SK-N-SH treated with all-trans-retinoic acid at 6 μM for 48 hours (cell line): Measurements from ENCODE around the gene ST8SIA1.

Experiments used
- ATAC-seq: fragments of 200-7000 bp; cut with Tn5 transposase; 3 replicates; pipeline ENCODE4 v1.9.1; 2020; ENCODE audit warnings: mild to moderate bottlenecking, moderate library complexity
- ARNTL ChIP-seq: fragments of 450-650 bp; formaldehyde crosslinking; IDR thresholded peaks from 2 replicates; pipeline ENCODE4 v1.5.0; 2020; ENCODE audit warnings: low read depth, mild to moderate bottlenecking, moderate library complexity, borderline replicate concordance
- BACH2 ChIP-seq: fragments of 250-450 bp; sonication (Bioruptor Pico); IDR thresholded peaks from 2 replicates; pipeline ENCODE4 v1.9.0; 2021; ENCODE audit warnings: mild to moderate bottlenecking, borderline replicate concordance
- CREB5 ChIP-seq: fragments of 250-450 bp; sonication (Bioruptor Pico); IDR thresholded peaks from 2 replicates; pipeline ENCODE4 v1.5.1; 2020; ENCODE audit warnings: low read depth, mild to moderate bottlenecking, moderate library complexity
- CSDC2 ChIP-seq: fragments of 250-450 bp; sonication (Bioruptor Pico); IDR thresholded peaks from 2 replicates; pipeline ENCODE4 v1.5.0; 2020; ENCODE audit warnings: mild to moderate bottlenecking, moderate library complexity
- CSRNP3 ChIP-seq: fragments of 250-450 bp; sonication (Bioruptor Pico); IDR thresholded peaks from 2 replicates; pipeline ENCODE4 v1.5.1; 2021; ENCODE audit warnings: mild to moderate bottlenecking, moderate library complexity
- ESRRG ChIP-seq: fragments of 250-450 bp; sonication (Bioruptor Pico); IDR thresholded peaks from 2 replicates; pipeline ENCODE4 v1.6.1; 2021; ENCODE audit warnings: mild to moderate bottlenecking
- GLIS3 ChIP-seq: fragments of 250-450 bp; sonication (Bioruptor Pico); IDR thresholded peaks from 2 replicates; pipeline ENCODE4 v1.5.0; 2020; ENCODE audit warnings: mild to moderate bottlenecking, moderate library complexity
- ISL1 ChIP-seq: fragments of 250-450 bp; sonication (Bioruptor Pico); IDR thresholded peaks from 2 replicates; pipeline ENCODE4 v2.1.2; 2022; ENCODE audit warnings: mild to moderate bottlenecking, moderate library complexity
- OSR1 ChIP-seq: fragments of 250-450 bp; sonication (Bioruptor Pico); IDR thresholded peaks from 2 replicates; pipeline ENCODE4 v1.8.0; 2022; ENCODE audit warnings: moderate library complexity, mild to moderate bottlenecking, inconsistent platforms
- PATZ1 ChIP-seq: fragments of 250-450 bp; sonication (Bioruptor Pico); IDR thresholded peaks from 2 replicates; pipeline ENCODE4 v1.8.0; 2020; ENCODE audit warnings: mild to moderate bottlenecking, moderate library complexity, borderline replicate concordance
- POU6F1 ChIP-seq: fragments of 250-450 bp; sonication (Bioruptor Pico); IDR thresholded peaks from 2 replicates; pipeline ENCODE4 v1.8.0; 2021; ENCODE audit warnings: low read depth, mild to moderate bottlenecking, moderate library complexity, borderline replicate concordance
- PPARA ChIP-seq: fragments of 250-450 bp; sonication (Bioruptor Pico); IDR thresholded peaks from 2 replicates; pipeline ENCODE4 v1.5.0; 2020; ENCODE audit warnings: mild to moderate bottlenecking, borderline replicate concordance
- RARB ChIP-seq: fragments of 250-450 bp; sonication (Bioruptor Pico); IDR thresholded peaks from 2 replicates; pipeline ENCODE4 v1.8.0; 2021; ENCODE audit warnings: mild to moderate bottlenecking, moderate library complexity
- SNAI2 ChIP-seq: fragments of 250-450 bp; sonication (Bioruptor Pico); IDR thresholded peaks from 2 replicates; pipeline ENCODE4 v1.5.0; 2020; ENCODE audit warnings: mild to moderate bottlenecking, moderate library complexity
- TCF4 ChIP-seq: fragments of 250-450 bp; sonication (Bioruptor Pico); IDR thresholded peaks from 2 replicates; pipeline ENCODE4 v1.8.0; 2021; ENCODE audit warnings: mild to moderate bottlenecking, moderate library complexity, borderline replicate concordance
- TOX ChIP-seq: fragments of 250-450 bp; sonication (Bioruptor Pico); IDR thresholded peaks from 2 replicates; pipeline ENCODE4 v1.8.0; 2021; ENCODE audit warnings: mild to moderate bottlenecking, moderate library complexity, borderline replicate concordance
- TSHZ2 ChIP-seq: fragments of 250-450 bp; sonication (Bioruptor Pico); IDR thresholded peaks from 2 replicates; pipeline ENCODE4 v1.5.0; 2020; ENCODE audit warnings: mild to moderate bottlenecking, moderate library complexity
- ZC3H10 ChIP-seq: fragments of 250-450 bp; sonication (Bioruptor Pico); IDR thresholded peaks from 2 replicates; pipeline ENCODE4 v1.5.1; 2021; ENCODE audit warnings: mild to moderate bottlenecking, moderate library complexity
- ZFP3 ChIP-seq: fragments of 250-450 bp; sonication (Bioruptor Pico); IDR thresholded peaks from 2 replicates; pipeline ENCODE4 v1.5.0; 2020; ENCODE audit warnings: mild to moderate bottlenecking, moderate library complexity
- ZFP30 ChIP-seq: fragments of 450-650 bp; formaldehyde crosslinking; IDR thresholded peaks from 2 replicates; pipeline ENCODE4 v1.5.0; 2022; ENCODE audit warnings: mild to moderate bottlenecking, moderate library complexity
- ZNF565 ChIP-seq: fragments of 450-650 bp; formaldehyde crosslinking; conservative IDR thresholded peaks from 2 replicates; pipeline ENCODE4 v1.5.0; 2020; ENCODE audit warnings: low read depth, mild to moderate bottlenecking, moderate library complexity
- ZNF70 ChIP-seq: fragments of 450-650 bp; formaldehyde crosslinking; IDR thresholded peaks from 2 replicates; pipeline ENCODE4 v1.5.0; 2020; ENCODE audit warnings: mild to moderate bottlenecking, moderate library complexity
- ZNF8 ChIP-seq: fragments of 450-650 bp; formaldehyde crosslinking; IDR thresholded peaks from 2 replicates; pipeline ENCODE4 v1.5.0; 2020; ENCODE audit warnings: mild to moderate bottlenecking, moderate library complexity

ST8SIA1 gene

GRCh38 chr12:22353615-22354325 lies 19.3 kb upstream of the ST8SIA1 start:
- ATAC-seq = no peak
- TF ChIP-seq ISL1 (CRISPR knock-in tag) (no peak), ZNF70 (CRISPR knock-in tag) (no peak)

GRCh38 chr12:22350886-22351285 lies 16.4 kb upstream of the ST8SIA1 start:
- no peak for ATAC-seq
- TF ChIP-seq ZNF8 (CRISPR knock-in tag) = no peak
- TF ChIP-seq PPARA = no peak
- no peak for TF ChIP-seq TSHZ2
- TF ChIP-seq CREB5 (CRISPR knock-in tag) = no peak
- TF ChIP-seq CSDC2 (CRISPR knock-in tag) = no peak
- TF ChIP-seq OSR1 (CRISPR knock-in tag) = no peak
- no peak for TF ChIP-seq SNAI2 (CRISPR knock-in tag)
- TF ChIP-seq TOX (CRISPR knock-in tag) = no peak
- no peak for TF ChIP-seq ESRRG (CRISPR knock-in tag)
- TF ChIP-seq ARNTL (CRISPR knock-in tag) = no peak
- no peak for TF ChIP-seq BACH2 (CRISPR knock-in tag)
- TF ChIP-seq ISL1 (CRISPR knock-in tag) = no peak
- TF ChIP-seq, all 23 proteins: peak for 0

GRCh38 chr12:22348208-22348607 lies 13.7 kb upstream of the ST8SIA1 start:
- TF ChIP-seq BACH2 (CRISPR knock-in tag) (no peak), OSR1 (CRISPR knock-in tag) (no peak), ZFP3 (CRISPR knock-in tag) (no peak), ESRRG (CRISPR knock-in tag) (no peak), PPARA (no peak), ZC3H10 (CRISPR knock-in tag) (no peak), RARB (no peak), CREB5 (CRISPR knock-in tag) (no peak), GLIS3 (CRISPR knock-in tag) (no peak), TOX (CRISPR knock-in tag) (no peak), ZNF70 (CRISPR knock-in tag) (no peak), ZFP30 (CRISPR knock-in tag) (no peak), TCF4 (CRISPR knock-in tag) (no peak), POU6F1 (no peak)
- no peak for ATAC-seq

- TF ChIP-seq GLIS3 (CRISPR knock-in tag) (no peak), ZNF8 (CRISPR knock-in tag) (no peak), BACH2 (CRISPR knock-in tag) (no peak), SNAI2 (CRISPR knock-in tag) (no peak), OSR1 (CRISPR knock-in tag) (no peak), RARB (no peak), CSRNP3 (CRISPR knock-in tag) (no peak), ESRRG (CRISPR knock-in tag) (no peak), PPARA (no peak), ZC3H10 (CRISPR knock-in tag) (no peak), PATZ1 (no peak), ZNF565 (CRISPR knock-in tag) (no peak)
- ATAC-seq = no peak
Measured at GRCh38 chr12:22340143-22340542, 5.6 kb upstream of the ST8SIA1 start.
